HL-60/S4 (cell line): ENCODE measurements around the gene FXYD4.

Source experiments
- in situ Hi-C: fragments of 300-500 bp; cut with MboI; formaldehyde crosslinking; loops from 2 replicates; pipeline ENCODE4 v1.14.3; 2022; ENCODE audit warnings: low sequenced_read_pairs

The FXYD4 gene

GRCh38 chr10:43410345-43410744 is 38.9 kb downstream of the FXYD4 start:
- in situ Hi-C loops = loop anchor here (25.0 kb wide), 1 partner anchor 1552 kb away; the partner anchor contains the start of gene RASSF4

- in situ Hi-C loops = loop anchor here (25.0 kb wide), 1 partner anchor 1551 kb away; the partner anchor contains the start of gene RASSF4
Measured at GRCh38 chr10:43411536-43411935, 40.1 kb downstream of the FXYD4 start.

- in situ Hi-C loops = loop anchor here (25.0 kb wide), 1 partner anchor 1547 kb away; the partner anchor contains the start of gene RASSF4
Measured at GRCh38 chr10:43415544-43415943, 44.1 kb downstream of the FXYD4 start.

- in situ Hi-C loops = loop anchor here (25.0 kb wide), 1 partner anchor 1544 kb away; the partner anchor contains the start of gene RASSF4
Measured at GRCh38 chr10:43417950-43418768, 46.7 kb downstream of the FXYD4 start.

GRCh38 chr10:43419997-43420368 is 48.5 kb downstream of the FXYD4 start:
- in situ Hi-C loops = loop anchor here (25.0 kb wide), 1 partner anchor 1542 kb away; the partner anchor contains the start of gene RASSF4

- in situ Hi-C loops = loop anchor here (25.0 kb wide), 1 partner anchor 1542 kb away; the partner anchor contains the start of gene RASSF4
Measured at GRCh38 chr10:43420369-43421200, 49.1 kb downstream of the FXYD4 start.

GRCh38 chr10:43421201-43421507 is 49.7 kb downstream of the FXYD4 start:
- in situ Hi-C loops = loop anchor here (25.0 kb wide), 1 partner anchor 1541 kb away; the partner anchor contains the start of gene RASSF4

GRCh38 chr10:43421519-43421918 is 50.1 kb downstream of the FXYD4 start:
- in situ Hi-C loops = loop anchor here (25.0 kb wide), 1 partner anchor 1541 kb away; the partner anchor contains the start of gene RASSF4

- in situ Hi-C loops = loop anchor here (25.0 kb wide), 1 partner anchor 1540 kb away; the partner anchor contains the start of gene RASSF4
Measured at GRCh38 chr10:43421944-43422343, 50.5 kb downstream of the FXYD4 start.

GRCh38 chr10:43424416-43424815 is 53.0 kb downstream of the FXYD4 start:
- in situ Hi-C loops = loop anchor here (25.0 kb wide), 1 partner anchor 1538 kb away; the partner anchor contains the start of gene RASSF4
